PC-9 (cell line): ENCODE measurements around the gene GFOD2.

Experiments
- EZH2 ChIP-seq: fragments of 200-600 bp; sonication (generic); IDR thresholded peaks from 2 replicates; pipeline ENCODE4 v1.8.0; 2017; ENCODE audit warnings: antibody characterized with exemption, low read depth
- TF ChIP-seq, protein P1 (sequence below): fragments of 200-600 bp; sonication (generic); conservative IDR thresholded peaks from 2 replicates; pipeline ENCODE4 v1.6.1; 2017; ENCODE audit warnings: mixed run types, antibody characterized with exemption, mild to moderate bottlenecking, moderate library complexity

DNA sequence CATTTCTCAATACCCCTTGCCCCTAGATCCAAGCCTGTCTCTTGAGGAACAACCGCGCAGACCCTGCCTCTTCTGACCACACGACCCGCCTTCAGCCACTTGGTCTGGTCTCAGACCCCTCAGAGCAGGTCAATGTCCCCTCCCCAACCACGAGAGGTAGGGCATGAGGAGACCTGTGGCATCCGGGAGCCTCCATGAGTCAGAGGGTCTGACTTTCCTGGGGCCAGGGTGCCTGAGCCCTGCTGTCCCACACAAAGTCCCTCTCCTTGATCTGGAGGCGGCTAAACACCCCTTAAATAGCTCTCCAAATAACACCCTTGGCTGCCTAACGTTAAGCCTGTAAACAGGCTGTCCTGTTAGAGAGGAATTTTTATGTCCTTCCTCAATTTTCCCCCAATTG is 69.1 kb downstream of the GFOD2 start:
- TF ChIP-seq, protein P1, sequence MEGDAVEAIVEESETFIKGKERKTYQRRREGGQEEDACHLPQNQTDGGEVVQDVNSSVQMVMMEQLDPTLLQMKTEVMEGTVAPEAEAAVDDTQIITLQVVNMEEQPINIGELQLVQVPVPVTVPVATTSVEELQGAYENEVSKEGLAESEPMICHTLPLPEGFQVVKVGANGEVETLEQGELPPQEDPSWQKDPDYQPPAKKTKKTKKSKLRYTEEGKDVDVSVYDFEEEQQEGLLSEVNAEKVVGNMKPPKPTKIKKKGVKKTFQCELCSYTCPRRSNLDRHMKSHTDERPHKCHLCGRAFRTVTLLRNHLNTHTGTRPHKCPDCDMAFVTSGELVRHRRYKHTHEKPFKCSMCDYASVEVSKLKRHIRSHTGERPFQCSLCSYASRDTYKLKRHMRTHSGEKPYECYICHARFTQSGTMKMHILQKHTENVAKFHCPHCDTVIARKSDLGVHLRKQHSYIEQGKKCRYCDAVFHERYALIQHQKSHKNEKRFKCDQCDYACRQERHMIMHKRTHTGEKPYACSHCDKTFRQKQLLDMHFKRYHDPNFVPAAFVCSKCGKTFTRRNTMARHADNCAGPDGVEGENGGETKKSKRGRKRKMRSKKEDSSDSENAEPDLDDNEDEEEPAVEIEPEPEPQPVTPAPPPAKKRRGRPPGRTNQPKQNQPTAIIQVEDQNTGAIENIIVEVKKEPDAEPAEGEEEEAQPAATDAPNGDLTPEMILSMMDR = no peak
- TF ChIP-seq EZH2 = no peak
